HG03196 (cell line): ENCODE measurements around the gene FDX1.

Experiments used
- ATAC-seq: cut with Tn5 transposase; IDR thresholded peaks from one replicate; pipeline ENCODE4 v1.9.1; 2021; ENCODE audit not compliant: unreplicated experiment

FDX1 gene

GRCh38 chr11:110467556-110467955, 37.8 kb downstream of the FDX1 start:
- ATAC-seq, result no peak

- ATAC-seq, result no peak
Observed at GRCh38 chr11:110468121-110468520, 38.4 kb downstream of the FDX1 start.

GRCh38 chr11:110469127-110469526, 39.4 kb downstream of the FDX1 start:
- no peak for ATAC-seq

- no peak for ATAC-seq
Observed at GRCh38 chr11:110470716-110471115, 41.0 kb downstream of the FDX1 start.

- no peak for ATAC-seq
Observed at GRCh38 chr11:110471371-110471770, 41.6 kb downstream of the FDX1 start.

- ATAC-seq, result no peak
Observed at GRCh38 chr11:110472858-110473257, 43.1 kb downstream of the FDX1 start.

- no peak for ATAC-seq
Observed at GRCh38 chr11:110473706-110474105, 44.0 kb downstream of the FDX1 start.

GRCh38 chr11:110474578-110474977, 44.8 kb downstream of the FDX1 start:
- no peak for ATAC-seq

GRCh38 chr11:110475671-110476070, 45.9 kb downstream of the FDX1 start:
- no peak for ATAC-seq

GRCh38 chr11:110478410-110478809, 48.7 kb downstream of the FDX1 start:
- ATAC-seq, result no peak

GRCh38 chr11:110479108-110480101, 49.7 kb downstream of the FDX1 start:
- ATAC-seq, result no peak

- no peak for ATAC-seq
Observed at GRCh38 chr11:110481523-110481922, 51.8 kb downstream of the FDX1 start.

GRCh38 chr11:110486156-110486555, 56.4 kb downstream of the FDX1 start:
- no peak for ATAC-seq

- ATAC-seq, result no peak
Observed at GRCh38 chr11:110488446-110488845, 58.7 kb downstream of the FDX1 start.

- ATAC-seq, result no peak
Observed at GRCh38 chr11:110490886-110491285, 61.1 kb downstream of the FDX1 start.

GRCh38 chr11:110491577-110492320, 62.0 kb downstream of the FDX1 start:
- no peak for ATAC-seq

GRCh38 chr11:110492321-110492685, 62.6 kb downstream of the FDX1 start:
- no peak for ATAC-seq

GRCh38 chr11:110493346-110493745, 63.6 kb downstream of the FDX1 start:
- ATAC-seq, result no peak

GRCh38 chr11:110497231-110497978, 67.7 kb downstream of the FDX1 start:
- ATAC-seq, result no peak

GRCh38 chr11:110501428-110501827, 71.7 kb downstream of the FDX1 start:
- no peak for ATAC-seq

- no peak for ATAC-seq
Observed at GRCh38 chr11:110505528-110506284, 76.0 kb downstream of the FDX1 start.
